GM10266 (cell line): ENCODE measurements around the gene FAM131B.

ENCODE experiments used
- DNase-seq: peaks from one replicate; pipeline ENCODE4 v3.0.0; 2012; ENCODE audit errors: extremely low spot score
- TF ChIP-seq, protein P1 (sequence below): IDR thresholded peaks from 2 replicates; pipeline ENCODE4 v1.5.1; 2012; ENCODE audit warnings: mild to moderate bottlenecking, low read depth; ENCODE audit not compliant: control insufficient read depth, insufficient read depth; ENCODE audit errors: missing control alignments

Gene FAM131B

GRCh38 chr7:143384148-143384547 is 21.6 kb upstream of the FAM131B start:
- DNase-seq, result no peak
- TF ChIP-seq, protein P1, sequence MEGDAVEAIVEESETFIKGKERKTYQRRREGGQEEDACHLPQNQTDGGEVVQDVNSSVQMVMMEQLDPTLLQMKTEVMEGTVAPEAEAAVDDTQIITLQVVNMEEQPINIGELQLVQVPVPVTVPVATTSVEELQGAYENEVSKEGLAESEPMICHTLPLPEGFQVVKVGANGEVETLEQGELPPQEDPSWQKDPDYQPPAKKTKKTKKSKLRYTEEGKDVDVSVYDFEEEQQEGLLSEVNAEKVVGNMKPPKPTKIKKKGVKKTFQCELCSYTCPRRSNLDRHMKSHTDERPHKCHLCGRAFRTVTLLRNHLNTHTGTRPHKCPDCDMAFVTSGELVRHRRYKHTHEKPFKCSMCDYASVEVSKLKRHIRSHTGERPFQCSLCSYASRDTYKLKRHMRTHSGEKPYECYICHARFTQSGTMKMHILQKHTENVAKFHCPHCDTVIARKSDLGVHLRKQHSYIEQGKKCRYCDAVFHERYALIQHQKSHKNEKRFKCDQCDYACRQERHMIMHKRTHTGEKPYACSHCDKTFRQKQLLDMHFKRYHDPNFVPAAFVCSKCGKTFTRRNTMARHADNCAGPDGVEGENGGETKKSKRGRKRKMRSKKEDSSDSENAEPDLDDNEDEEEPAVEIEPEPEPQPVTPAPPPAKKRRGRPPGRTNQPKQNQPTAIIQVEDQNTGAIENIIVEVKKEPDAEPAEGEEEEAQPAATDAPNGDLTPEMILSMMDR, result no peak

DNA sequence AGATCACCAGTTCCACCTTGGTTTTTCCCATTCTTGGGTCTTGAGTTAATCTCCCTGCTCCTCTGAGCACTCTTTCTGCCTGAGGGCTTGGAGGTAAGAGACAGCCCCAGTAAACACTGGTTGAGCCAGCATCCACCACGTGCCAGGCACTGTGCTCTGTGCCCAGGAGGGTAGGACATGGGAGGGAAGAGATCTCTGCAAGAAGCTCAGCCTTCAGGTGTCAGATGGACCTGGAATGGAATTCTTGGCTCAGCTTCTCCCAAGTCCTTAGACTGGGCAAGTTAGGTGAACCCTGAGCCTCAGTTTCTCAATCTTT is 21.1 kb upstream of the FAM131B start:
- DNase-seq, result no peak
- TF ChIP-seq, protein P1, result no peak

GRCh38 chr7:143382791-143383641 is 20.5 kb upstream of the FAM131B start:
- DNase-seq, result no peak
- TF ChIP-seq, protein P1, result no peak

- DNase-seq, result no peak
- TF ChIP-seq, protein P1, result no peak
These were observed 19.7 kb upstream of the FAM131B start for GRCh38 chr7:143382126-143382790.

DNA sequence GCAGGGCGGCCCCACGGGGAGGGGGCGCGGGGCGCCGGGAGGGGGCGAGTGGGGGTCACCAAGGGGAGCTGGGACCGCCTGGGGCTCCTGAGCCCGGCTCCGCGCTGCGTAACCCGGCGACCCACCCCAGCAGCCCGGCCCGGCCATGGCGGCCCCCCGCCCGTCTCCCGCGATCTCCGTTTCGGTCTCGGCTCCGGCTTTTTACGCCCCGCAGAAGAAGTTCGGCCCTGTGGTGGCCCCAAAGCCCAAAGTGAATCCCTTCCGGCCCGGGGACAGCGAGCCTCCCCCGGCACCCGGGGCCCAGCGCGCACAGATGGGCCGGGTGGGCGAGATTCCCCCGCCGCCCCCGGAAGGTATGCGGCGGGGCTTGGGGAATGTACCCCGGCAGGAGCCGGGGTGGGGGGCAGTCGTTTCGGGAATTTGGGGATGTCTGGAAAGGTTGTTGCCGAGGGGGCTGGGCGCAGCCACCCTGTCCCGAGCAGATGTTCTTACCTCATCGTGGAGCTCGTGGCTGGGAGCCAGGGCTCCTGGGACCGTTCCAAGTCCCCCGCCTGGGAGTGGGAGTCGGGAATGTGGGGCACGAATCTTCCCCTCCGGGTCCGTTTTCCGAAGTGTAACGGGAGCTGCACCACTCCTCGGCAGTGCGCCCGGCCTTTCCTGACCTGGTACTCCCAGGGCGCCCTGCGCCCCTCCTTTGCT is 19.1 kb upstream of the FAM131B start:
- TF ChIP-seq, protein P1, result no peak
- no peak for DNase-seq

DNA sequence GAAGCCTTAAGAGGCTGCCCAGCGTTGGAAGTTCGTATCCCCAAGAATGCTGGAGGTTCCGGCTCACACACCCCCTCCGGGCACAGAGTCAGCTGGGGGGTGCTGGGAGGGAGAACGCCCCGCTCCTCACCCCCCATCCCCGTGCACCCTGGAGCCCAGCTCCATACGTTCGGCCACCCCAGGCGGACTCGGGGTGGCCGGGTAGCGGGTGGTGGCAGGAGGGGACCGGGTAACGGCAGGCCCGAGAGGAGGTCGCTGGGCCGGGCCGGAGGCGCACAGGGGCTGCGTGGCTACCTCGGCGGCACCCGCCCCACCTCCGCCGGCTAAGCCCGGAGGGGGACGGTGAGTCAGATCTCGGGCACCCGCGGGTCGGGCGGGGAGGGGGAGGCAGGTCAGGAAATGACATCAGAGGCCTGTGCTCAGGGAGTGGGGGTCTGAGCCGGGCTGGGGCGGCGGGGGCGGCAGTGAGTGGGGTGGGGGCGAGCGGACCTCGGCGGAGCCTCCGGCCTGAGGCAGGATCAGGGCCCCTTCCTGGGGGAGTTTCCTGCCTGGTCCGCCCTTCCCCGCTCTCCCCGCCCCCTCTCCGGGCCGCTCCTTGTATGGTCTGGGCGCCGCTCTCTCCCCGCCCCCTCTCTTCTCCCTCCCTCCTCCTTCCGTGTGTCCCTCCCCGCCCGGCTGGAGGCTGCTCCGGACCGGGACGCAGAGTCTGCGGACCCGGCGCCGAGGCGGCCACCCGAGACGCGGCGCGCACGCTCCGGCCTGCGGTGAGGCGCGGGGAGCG is 18.3 kb upstream of the FAM131B start, which contains the start of gene ZYX:
ZYX (plus strand) TSS at position 700 of the 781 bp plus-strand sequence. CDS start 227 bp downstream, outside the sequence.
- DNase-seq, result peak; percentile 97
- TF ChIP-seq, protein P1, result no peak
